Activated T-cell treated with anti-CD3 and anti-CD28 coated beads for 24 hours (primary cell): Measurements from ENCODE around the gene VAMP8.
"Not testable (repeated sequence)": the region's sequence is repeated elsewhere in the genome, so short reads cannot be mapped to it uniquely, and the experiment has no call there.

Experiments
- DNase-seq: peaks from one replicate; pipeline ENCODE4 v3.0.0-alpha.2; 2020; ENCODE audit warnings: low read depth

The VAMP8 gene

GRCh38 chr2:85598594-85599340, 21.4 kb downstream of the VAMP8 start:
- no peak for DNase-seq

DNA sequence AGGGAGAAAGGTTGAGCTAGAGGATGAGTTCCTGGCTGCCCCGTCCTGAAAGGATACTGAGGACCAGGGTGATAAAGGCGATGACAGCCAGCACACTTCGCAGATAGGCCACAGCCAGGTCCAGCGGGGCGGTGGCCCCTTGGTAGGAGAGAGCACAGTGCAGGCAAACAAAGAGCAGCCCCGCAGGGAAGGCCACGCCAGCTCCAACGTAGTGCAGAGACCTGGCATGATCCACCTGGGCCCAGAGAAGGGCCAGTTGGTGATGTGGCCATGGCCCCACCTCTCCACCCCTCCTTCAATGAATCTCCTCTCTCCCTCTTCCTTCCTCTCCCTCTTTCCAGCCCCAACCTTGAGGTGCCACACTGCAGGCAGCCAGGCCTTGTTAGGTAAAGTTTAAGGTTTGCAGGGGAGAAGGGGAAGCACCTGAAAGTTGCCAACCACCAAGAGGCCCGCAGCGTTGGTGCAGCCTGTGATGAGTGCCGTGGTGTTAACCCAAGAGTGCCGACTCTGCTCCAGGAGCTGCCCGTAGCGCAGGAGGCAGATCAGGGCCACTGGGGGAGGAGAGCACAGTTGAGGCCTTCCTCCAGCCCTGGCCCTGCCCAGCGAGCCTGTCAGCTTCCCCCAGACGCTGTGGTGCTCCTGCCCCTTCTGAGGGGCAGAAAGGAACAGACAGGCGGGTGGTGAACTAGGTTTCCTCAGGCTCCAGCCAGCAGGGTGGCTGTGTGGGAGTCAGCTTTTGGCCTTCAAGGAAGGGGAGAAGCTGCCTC, 22.3 kb downstream of the VAMP8 start:
- DNase-seq, result no peak

DNA sequence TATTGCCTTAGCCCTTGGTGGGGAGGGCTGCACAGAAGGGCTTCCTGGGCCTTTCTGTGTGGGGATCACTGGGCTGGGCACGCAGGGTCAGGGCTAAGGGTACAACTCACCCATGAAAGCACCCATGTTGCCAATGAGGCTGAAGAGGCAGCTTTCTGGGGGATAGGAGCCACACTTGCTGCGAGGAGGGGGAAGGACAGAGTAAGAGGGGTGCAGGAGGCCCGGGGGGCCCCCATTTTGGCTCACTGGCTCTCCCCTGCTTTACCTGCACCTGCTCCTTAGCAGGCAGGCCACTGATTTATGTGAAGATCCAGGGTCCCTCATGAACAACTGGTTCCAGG, 22.8 kb downstream of the VAMP8 start:
- DNase-seq, result no peak

DNA sequence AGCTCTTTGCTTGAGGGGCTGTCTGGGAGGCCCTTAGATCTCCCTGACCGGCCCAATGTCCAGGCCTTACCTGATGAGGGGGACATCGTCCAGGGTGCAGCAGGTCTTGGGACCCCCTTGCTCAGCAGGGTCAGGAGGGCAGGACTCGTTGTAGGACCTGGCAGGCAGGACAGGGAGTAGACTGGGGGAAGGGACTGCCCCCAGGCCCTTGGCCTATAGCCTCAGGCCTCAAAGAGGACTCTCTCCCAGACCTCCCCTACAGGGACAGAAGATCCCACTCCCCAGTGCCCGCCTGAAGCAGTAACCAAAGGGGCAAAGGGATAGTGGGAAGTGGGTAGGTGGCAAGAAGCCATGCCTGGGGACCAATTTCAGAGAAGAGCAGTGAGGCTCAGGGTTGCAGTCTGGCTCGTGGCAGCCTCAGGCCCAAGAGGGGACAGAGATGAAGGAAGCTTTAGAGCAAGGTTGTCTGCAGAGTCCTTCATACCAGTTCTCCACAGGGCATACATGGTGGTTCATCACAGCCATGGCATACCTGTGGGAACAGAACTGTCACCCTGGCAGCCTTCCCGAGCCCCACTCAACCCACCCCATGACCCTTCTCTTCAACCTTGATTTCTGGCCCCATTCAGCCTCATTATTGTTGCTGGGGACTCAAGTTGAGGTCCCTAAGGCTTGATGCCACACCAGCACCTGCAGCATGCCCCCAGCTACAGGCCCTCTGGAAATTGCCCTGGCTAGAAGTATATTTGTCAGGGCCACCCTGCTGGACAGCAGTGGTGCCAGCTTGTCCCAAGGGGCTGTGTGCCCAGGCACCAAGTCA, 23.8 kb downstream of the VAMP8 start:
- no peak for DNase-seq

- DNase-seq, result no peak
Measured at GRCh38 chr2:85601771-85602475, 24.5 kb downstream of the VAMP8 start.

DNA sequence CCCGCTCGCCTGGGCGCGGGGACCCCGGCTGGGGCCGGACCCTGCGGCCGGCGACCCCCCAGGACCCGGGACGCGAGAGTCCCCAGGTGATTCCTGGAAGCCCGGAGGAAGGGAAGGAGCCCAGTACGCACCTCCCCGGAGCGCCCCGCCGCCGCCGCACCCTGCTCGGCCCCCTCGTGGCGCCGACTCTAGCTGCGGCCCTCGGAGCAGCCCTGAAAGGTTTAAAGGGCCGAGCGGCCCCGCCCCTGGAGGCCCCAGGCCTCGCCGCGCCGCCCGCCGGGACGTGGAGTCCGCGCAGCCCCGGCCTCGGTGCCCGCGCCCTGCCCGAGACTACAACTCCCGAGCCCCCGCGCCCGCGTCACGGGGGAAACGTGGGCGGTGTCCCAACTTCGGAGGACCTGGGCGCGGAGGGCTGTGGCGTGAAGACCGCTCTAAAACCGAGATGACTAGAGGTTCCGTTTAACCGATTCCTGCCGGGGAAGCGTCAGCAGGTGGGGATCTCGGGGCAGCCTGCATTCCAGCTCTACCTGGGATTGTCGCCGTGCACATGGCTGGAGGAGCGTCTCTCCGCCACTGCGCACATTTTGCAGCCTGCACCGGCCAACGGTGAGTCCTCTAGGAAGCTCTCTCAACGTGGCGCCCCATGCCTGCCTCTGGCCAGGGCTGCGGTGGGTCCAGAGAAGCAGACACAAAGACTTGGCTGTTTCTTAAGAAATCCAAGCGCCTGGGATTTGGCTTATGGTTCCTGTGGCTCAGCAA, 25.3 kb downstream of the VAMP8 start, which contains the start of gene TMEM150A:
TSS of gene TMEM150A (minus strand) at position 223 of the 759 bp plus-strand sequence. CDS start 750 bp downstream, outside the sequence.
- peak; percentile 83 for DNase-seq

- DNase-seq, result not testable (repeated sequence)
Measured at GRCh38 chr2:85604133-85604444, 26.7 kb downstream of the VAMP8 start.

GRCh38 chr2:85604568-85605339, 27.4 kb downstream of the VAMP8 start:
- DNase-seq, result no peak

DNA sequence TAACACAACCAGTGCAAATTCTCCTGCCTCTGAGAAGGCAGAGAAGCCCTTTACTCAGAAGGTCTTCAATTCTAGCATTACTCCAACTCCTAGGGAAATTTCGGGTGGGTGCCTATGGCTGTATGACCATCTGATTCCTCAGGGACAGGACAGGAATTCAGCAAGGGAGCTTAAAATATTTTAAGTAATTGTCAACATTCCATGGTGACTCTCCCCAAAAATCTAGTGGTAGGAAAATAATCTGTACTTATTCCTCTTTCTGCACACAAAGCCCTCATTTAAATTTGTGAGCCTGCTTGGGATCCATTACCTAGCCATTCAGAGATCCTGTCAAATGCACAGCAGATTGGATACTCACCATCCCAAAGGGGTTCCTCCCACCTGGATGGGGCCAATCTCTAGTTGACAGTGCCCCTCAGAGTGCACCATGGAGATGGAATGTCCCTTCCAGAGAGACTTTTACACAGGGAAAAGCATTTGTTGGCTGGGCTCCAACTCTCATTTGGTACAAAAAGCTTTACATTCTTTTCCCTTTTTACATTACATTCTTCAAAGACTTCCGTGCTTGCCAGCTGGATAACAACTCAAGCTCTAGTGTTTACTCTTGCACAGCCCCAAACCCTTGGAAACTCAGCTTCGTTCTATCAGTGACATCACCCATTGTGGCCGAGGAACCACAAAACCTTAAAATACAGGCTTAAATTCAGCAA, 28.2 kb downstream of the VAMP8 start:
- no peak for DNase-seq

DNA sequence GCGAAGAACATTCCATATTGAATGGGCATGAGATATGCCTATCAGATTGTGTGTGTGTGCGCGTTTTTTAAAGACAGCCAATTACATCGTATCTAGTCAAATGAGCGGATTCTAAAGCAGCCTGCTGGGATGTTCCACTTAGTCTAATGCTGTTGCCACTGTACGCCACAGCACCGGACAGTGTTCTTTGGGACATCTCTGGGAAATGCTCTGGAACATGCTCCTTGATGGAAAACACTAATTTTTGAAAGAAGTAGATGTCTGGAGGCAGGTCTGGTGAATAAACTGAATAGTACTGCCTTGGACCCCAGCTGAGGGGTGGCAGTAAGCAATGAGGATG, 28.7 kb downstream of the VAMP8 start:
- no peak for DNase-seq

- no peak for DNase-seq
Measured at GRCh38 chr2:85607268-85608215, 30.2 kb downstream of the VAMP8 start.

GRCh38 chr2:85611217-85611704, 33.9 kb downstream of the VAMP8 start:
- no peak for DNase-seq

- DNase-seq, result peak; percentile 84
Measured at GRCh38 chr2:85611705-85612587, 34.6 kb downstream of the VAMP8 start, which contains the start of gene C2orf68. C2orf68 (minus strand) TSS chr2:85612066; CDS start chr2:85611984, 82 bp downstream.

DNA sequence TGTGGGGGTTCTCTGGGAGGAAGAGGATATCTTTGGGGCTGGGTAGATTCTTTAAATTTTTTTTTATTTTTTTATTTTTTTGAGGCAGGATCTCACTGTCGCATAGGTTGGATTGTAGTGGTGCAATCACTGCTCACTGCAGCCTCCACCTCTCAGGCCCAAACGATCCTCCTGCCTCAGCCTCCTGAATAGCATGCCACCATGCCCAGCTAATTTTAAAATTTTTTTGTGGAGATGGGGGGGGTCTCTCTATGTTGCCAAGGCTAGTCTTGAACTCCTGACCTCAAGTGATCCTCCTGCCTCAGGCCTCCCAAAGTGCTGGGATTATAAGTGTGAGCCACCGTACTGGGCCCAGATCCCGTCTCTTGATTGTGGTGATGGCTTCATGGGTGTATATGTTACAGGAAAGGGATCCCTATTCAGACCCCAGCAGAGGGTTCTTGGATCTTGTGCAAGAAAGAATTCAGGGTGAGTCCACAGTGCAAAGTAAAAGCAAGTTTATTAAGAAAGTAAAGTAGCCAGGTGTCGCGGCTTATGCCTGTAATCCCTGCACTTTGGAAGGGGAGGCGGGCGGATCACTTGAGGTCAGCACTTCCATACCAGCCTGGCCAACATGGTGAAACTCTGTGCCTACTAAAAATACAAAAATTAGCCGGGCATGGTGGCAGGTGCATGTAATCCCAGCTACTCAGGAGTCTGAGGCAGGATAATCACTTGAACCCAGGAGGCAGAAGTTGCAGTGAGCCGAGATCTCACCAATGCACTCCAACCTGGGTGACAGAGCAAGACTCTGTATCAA, 36.5 kb downstream of the VAMP8 start:
- no peak for DNase-seq

- not testable (repeated sequence) for DNase-seq
Measured at GRCh38 chr2:85614757-85615156, 37.4 kb downstream of the VAMP8 start.

GRCh38 chr2:85615413-85615728, 38.0 kb downstream of the VAMP8 start:
- DNase-seq, result no peak

- DNase-seq, result not testable (repeated sequence)
Measured at GRCh38 chr2:85617723-85618122, 40.3 kb downstream of the VAMP8 start.
